ENCODE results near the gene FUCA1. TPM values are rescaled to one million over a fixed set of nuclear protein-coding genes. Genes with fewer than 3 reads are reported as not detected.
A peak's percentile ranks its signal among the peaks of the same experiment; 100 is the strongest.
"Not testable (repeated sequence)": the region's sequence is repeated elsewhere in the genome, so short reads cannot be mapped to it uniquely, and the experiment has no call there.

Gene FUCA1
- total and polyA plus RNA-seq, 4 donors = 20.2 to 39.1 (median 26.9) TPM

DNA sequence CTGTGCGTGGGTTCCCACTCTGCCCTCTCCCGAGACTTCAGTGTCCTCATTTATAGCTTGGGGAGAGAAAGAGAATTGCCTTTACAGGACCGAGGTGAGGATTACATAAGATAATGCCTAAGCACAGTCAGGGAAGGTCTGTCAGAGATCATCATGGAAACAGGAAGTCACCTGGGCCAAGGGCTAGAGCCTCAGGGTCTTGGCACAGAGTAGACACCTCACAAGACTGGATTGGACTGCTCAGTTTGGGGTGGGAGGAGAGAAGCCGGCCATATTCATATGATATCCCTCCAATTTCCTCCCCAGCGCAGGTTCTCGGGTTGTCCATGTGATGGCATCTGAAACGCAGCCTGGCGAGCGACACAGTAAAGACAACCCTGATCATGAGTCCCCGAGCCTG, 41.3 kb upstream of the FUCA1 start:
- H3K27ac ChIP-seq (ENCODE audit: low read depth, low read length) = no peak overlapping the region
- H3K4me1 ChIP-seq (ENCODE audit: control insufficient read depth, insufficient read depth, low read length) = no peaks in the 10 kb centered on the region
- H3K36me3 ChIP-seq (ENCODE audit: control insufficient read depth, insufficient read depth, low read length) = no peaks in the 10 kb centered on the region
- H3K27me3 ChIP-seq (ENCODE audit: control insufficient read depth, insufficient read depth, low read length) = peaks cover 16% of the 10 kb centered on the region
- 77% methylated on average over 9 of the region's 10 CpGs for WGBS (ENCODE audit: insufficient coverage)
- no peak overlapping the region for H3K4me3 ChIP-seq (ENCODE audit: low read depth, low read length)
- no peak for DNase-seq (ENCODE audit: low read depth in 4 of 6, low spot score in 6 of 6)
- no peaks in the 10 kb centered on the region for H3K9me3 ChIP-seq (ENCODE audit: control insufficient read depth, insufficient read depth, low read length)

GRCh38 chr1:23908453-23909341, 40.6 kb upstream of the FUCA1 start:
- 43% methylated on average over 6 of the region's 9 CpGs for WGBS (ENCODE audit: insufficient coverage)
- no peak overlapping the region for H3K4me3 ChIP-seq (ENCODE audit: low read depth, low read length)
- no peaks in the 10 kb centered on the region for H3K4me1 ChIP-seq (ENCODE audit: control insufficient read depth, insufficient read depth, low read length)
- no peaks in the 10 kb centered on the region for H3K36me3 ChIP-seq (ENCODE audit: control insufficient read depth, insufficient read depth, low read length)
- H3K27ac ChIP-seq (ENCODE audit: low read depth, low read length) = no peak overlapping the region
- no peak for DNase-seq (ENCODE audit: low read depth in 4 of 6, low spot score in 6 of 6)
- no peaks in the 10 kb centered on the region for H3K9me3 ChIP-seq (ENCODE audit: control insufficient read depth, insufficient read depth, low read length)
- H3K27me3 ChIP-seq (ENCODE audit: control insufficient read depth, insufficient read depth, low read length) = peaks cover 23% of the 10 kb centered on the region

GRCh38 chr1:23906731-23907130, 38.6 kb upstream of the FUCA1 start:
- H3K27me3 ChIP-seq (ENCODE audit: control insufficient read depth, insufficient read depth, low read length) = peaks cover 29% of the 10 kb centered on the region
- no peak for DNase-seq (ENCODE audit: low read depth in 4 of 6, low spot score in 6 of 6)
- H3K4me3 ChIP-seq (ENCODE audit: low read depth, low read length) = no peak overlapping the region
- H3K4me1 ChIP-seq (ENCODE audit: control insufficient read depth, insufficient read depth, low read length) = peaks cover 6% of the 10 kb centered on the region
- H3K36me3 ChIP-seq (ENCODE audit: control insufficient read depth, insufficient read depth, low read length) = no peaks in the 10 kb centered on the region
- H3K9me3 ChIP-seq (ENCODE audit: control insufficient read depth, insufficient read depth, low read length) = no peaks in the 10 kb centered on the region
- H3K27ac ChIP-seq (ENCODE audit: low read depth, low read length) = no peak overlapping the region
- WGBS (ENCODE audit: insufficient coverage) = no CpG with 5 or more reads among the region's 1 CpG

DNA sequence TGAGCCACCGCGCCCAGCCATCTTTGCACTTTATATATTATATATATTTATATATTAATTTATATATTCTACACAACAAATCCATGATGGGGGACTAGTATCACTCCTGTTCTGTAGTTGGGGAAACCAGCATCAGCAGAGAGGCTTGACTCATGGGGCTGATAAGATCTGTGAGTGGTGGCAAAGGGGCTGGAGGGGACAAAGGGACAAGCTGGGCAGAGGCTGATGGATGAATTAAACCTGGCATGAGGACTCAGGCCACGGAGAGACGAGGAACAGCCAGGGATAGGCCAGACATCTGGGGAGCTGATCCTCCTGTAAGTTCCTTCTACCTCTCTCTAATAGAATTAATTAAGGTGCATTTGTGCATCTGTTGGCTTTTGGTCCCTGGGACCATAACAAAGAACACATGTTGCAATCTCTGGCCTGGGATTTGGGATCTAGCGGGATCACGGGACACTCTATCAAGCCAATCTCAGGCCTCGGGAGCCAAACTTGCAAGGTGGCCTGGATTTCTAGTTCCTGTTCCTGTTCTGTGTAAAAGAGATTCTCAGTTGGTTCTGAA, 37.5 kb upstream of the FUCA1 start:
- no peak for DNase-seq (ENCODE audit: low read depth in 4 of 6, low spot score in 6 of 6)
- no peaks in the 10 kb centered on the region for H3K9me3 ChIP-seq (ENCODE audit: control insufficient read depth, insufficient read depth, low read length)
- H3K36me3 ChIP-seq (ENCODE audit: control insufficient read depth, insufficient read depth, low read length) = no peaks in the 10 kb centered on the region
- H3K27ac ChIP-seq (ENCODE audit: low read depth, low read length) = no peak overlapping the region
- H3K4me3 ChIP-seq (ENCODE audit: low read depth, low read length) = no peak overlapping the region
- peaks cover 6% of the 10 kb centered on the region for H3K4me1 ChIP-seq (ENCODE audit: control insufficient read depth, insufficient read depth, low read length)
- WGBS (ENCODE audit: insufficient coverage) = 88% methylated on average over 3 of the region's 7 CpGs
- H3K27me3 ChIP-seq (ENCODE audit: control insufficient read depth, insufficient read depth, low read length) = peaks cover 29% of the 10 kb centered on the region

DNA sequence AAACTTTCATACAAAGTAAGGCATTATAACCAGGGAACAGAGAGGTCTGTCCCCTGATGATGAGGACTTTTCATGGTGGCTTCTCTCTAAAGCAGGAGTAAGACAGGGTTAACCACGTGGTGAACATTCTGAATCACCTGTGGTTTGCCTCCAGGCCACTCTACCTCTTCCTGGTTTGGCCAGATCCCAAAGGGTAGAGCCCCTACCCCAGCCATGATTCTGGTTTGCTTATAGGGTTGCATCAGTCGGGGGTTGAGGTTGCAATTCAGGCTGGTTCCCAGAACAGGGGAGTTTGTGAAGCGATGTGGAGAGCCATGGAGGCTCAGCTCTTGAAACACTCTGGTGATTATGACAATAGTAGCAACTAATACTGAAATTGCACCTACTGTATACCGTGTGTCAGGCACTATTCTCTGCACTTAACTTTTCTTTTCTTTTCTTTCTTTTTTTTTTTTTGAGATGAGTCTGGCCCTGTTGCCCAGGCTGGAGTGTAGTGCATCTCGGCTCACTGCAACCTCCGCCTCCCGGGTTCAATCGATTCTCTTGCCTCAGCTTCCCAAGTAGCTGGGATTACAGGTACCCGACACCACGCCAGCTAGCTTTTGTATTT, 36.8 kb upstream of the FUCA1 start:
- Histone ChIP-seq H3K4me3 (ENCODE audit: low read depth, low read length) (no peak overlapping the region), H3K27ac (ENCODE audit: low read depth, low read length) (no peak overlapping the region), H3K36me3 (ENCODE audit: control insufficient read depth, insufficient read depth, low read length) (no peaks in the 10 kb centered on the region), H3K4me1 (ENCODE audit: control insufficient read depth, insufficient read depth, low read length) (peaks cover 6% of the 10 kb centered on the region), H3K9me3 (ENCODE audit: control insufficient read depth, insufficient read depth, low read length) (no peaks in the 10 kb centered on the region), H3K27me3 (ENCODE audit: control insufficient read depth, insufficient read depth, low read length) (peaks cover 27% of the 10 kb centered on the region)
- 30% methylated on average over 2 of the region's 10 CpGs for WGBS (ENCODE audit: insufficient coverage)
- no peak for DNase-seq (ENCODE audit: low read depth in 4 of 6, low spot score in 6 of 6)

- H3K9me3 ChIP-seq (ENCODE audit: control insufficient read depth, insufficient read depth, low read length) = no peaks in the 10 kb centered on the region
- peaks cover 24% of the 10 kb centered on the region for H3K27me3 ChIP-seq (ENCODE audit: control insufficient read depth, insufficient read depth, low read length)
- no peak overlapping the region for H3K4me3 ChIP-seq (ENCODE audit: low read depth, low read length)
- DNase-seq (ENCODE audit: low read depth in 4 of 6, low spot score in 6 of 6) = no peak
- no peaks in the 10 kb centered on the region for H3K36me3 ChIP-seq (ENCODE audit: control insufficient read depth, insufficient read depth, low read length)
- 39% methylated on average over 6 of the region's 6 CpGs for WGBS (ENCODE audit: insufficient coverage)
- peaks cover 6% of the 10 kb centered on the region for H3K4me1 ChIP-seq (ENCODE audit: control insufficient read depth, insufficient read depth, low read length)
- H3K27ac ChIP-seq (ENCODE audit: low read depth, low read length) = no peak overlapping the region
Observed at GRCh38 chr1:23903754-23904153, 35.7 kb upstream of the FUCA1 start.

DNA sequence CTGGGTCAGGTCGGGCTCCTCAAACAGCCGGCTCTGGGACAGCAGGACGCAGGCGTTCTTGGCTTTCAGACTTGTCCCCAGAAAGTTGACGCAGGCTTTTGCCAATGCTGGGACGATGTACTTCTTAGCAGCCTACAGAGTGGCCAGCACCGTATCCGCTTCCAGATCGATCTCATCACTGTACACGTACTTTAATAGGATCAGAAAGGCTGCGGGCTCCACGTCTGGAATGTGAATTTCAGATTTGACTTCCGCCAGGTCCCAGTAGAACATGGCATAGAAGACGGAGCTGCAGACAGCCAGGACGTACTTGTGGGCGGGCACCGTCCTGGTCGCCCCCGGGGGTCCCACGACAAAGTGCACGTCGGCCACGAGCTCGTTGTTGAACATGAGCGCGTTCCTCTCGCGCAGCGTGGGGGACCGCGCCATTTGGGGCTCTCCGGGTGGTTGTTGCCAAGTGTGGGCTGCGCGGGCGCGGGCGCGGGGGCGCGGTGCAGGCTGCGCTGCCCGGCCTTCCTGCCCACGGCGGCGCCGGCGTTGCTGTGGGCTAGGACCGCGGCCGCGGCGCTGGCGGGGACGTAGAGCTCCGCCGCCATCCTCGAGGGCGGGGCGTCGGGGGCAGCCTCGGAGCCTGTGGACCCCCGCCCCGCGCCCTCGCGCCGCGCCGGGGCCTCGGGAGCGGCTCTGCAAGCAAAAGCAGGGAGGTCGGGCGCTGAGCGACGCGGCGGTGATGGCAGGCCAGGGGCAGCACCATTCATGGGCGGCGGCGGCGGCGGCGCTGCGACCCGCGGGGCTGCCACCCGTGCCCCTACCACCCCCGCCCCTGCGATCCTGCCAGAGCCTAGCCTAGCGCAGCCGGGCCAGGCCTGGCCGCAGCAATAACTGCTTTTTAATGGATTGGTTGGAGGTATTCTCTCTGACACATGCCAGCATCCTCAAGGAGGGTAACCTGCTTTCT, 34.5 kb upstream of the FUCA1 start:
- Histone ChIP-seq H3K36me3 (ENCODE audit: control insufficient read depth, insufficient read depth, low read length) (no peaks in the 10 kb centered on the region), H3K27ac (ENCODE audit: low read depth, low read length) (no peak overlapping the region), H3K4me3 (ENCODE audit: low read depth, low read length) (peak overlapping the region; percentile 2), H3K4me1 (ENCODE audit: control insufficient read depth, insufficient read depth, low read length) (peaks cover 6% of the 10 kb centered on the region), H3K27me3 (ENCODE audit: control insufficient read depth, insufficient read depth, low read length) (peaks cover 23% of the 10 kb centered on the region), H3K9me3 (ENCODE audit: control insufficient read depth, insufficient read depth, low read length) (no peaks in the 10 kb centered on the region)
- 12% methylated on average over 90 of the region's 92 CpGs for WGBS (ENCODE audit: insufficient coverage)
- DNase-seq (ENCODE audit: low read depth in 4 of 6, low spot score in 6 of 6) = peak in 2 of 6 donors; percentile 52 to 64

- not testable (repeated sequence) for H3K9me3 ChIP-seq (ENCODE audit: control insufficient read depth, insufficient read depth, low read length); H3K27ac ChIP-seq (ENCODE audit: low read depth, low read length); DNase-seq (ENCODE audit: low read depth in 4 of 6, low spot score in 6 of 6); H3K36me3 ChIP-seq (ENCODE audit: control insufficient read depth, insufficient read depth, low read length); H3K4me3 ChIP-seq (ENCODE audit: low read depth, low read length); H3K4me1 ChIP-seq (ENCODE audit: control insufficient read depth, insufficient read depth, low read length)
- WGBS (ENCODE audit: insufficient coverage) = 79% methylated on average over 2 of the region's 8 CpGs
- peaks cover 18% of the 10 kb centered on the region for H3K27me3 ChIP-seq (ENCODE audit: control insufficient read depth, insufficient read depth, low read length)
Observed at GRCh38 chr1:23900017-23900416, 31.9 kb upstream of the FUCA1 start.

GRCh38 chr1:23899070-23899469, 31.0 kb upstream of the FUCA1 start:
- H3K9me3 ChIP-seq (ENCODE audit: control insufficient read depth, insufficient read depth, low read length) = no peaks in the 10 kb centered on the region
- no peak for DNase-seq (ENCODE audit: low read depth in 4 of 6, low spot score in 6 of 6)
- H3K36me3 ChIP-seq (ENCODE audit: control insufficient read depth, insufficient read depth, low read length) = no peaks in the 10 kb centered on the region
- H3K27me3 ChIP-seq (ENCODE audit: control insufficient read depth, insufficient read depth, low read length) = peaks cover 10% of the 10 kb centered on the region
- H3K27ac ChIP-seq (ENCODE audit: low read depth, low read length) = no peak overlapping the region
- H3K4me1 ChIP-seq (ENCODE audit: control insufficient read depth, insufficient read depth, low read length) = peaks cover 6% of the 10 kb centered on the region
- WGBS (ENCODE audit: insufficient coverage) = 80% methylated on average over 2 of the region's 3 CpGs
- no peak overlapping the region for H3K4me3 ChIP-seq (ENCODE audit: low read depth, low read length)

Measured in spinal cord (tissue), 10 donors.